ENCODE results near the gene MORN1.

MORN1 gene

DNA sequence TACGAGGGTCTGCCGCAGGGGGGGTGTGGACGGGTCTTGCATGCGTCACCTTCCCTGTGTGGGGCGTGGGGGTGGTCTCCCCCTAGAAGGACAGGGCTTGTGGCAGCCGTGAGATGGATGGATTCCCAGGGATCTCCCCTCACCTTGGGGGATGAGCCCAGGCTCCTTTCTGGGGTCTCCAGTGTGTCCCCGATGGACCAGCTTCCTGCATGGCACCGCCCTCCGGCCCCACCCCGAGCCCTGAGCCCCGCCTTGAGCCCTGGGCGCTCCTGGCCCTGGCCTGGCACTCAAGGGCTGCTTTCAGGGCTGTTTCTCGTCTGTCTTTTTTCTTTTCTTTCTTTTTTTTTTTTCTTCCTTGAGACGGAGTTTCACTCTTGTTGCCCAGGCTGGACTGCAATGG, 103.7 kb downstream of the MORN1 start:
- no peaks in the 10 kb centered on the region for H3K27me3 ChIP-seq (ENCODE audit: control insufficient read depth, insufficient read depth, low read length, poor library complexity, severe bottlenecking)
- H3K36me3 ChIP-seq (ENCODE audit: control insufficient read depth, insufficient read depth, low read length), result no peaks in the 10 kb centered on the region
- no peak overlapping the region for H3K4me3 ChIP-seq (ENCODE audit: insufficient read depth, low read depth, low read length)
- WGBS, 2 experiments, result 94 to 95% methylated on average over 14 of the region's 14 CpGs
- H3K9me3 ChIP-seq (ENCODE audit: control insufficient read depth, low read length), result no peaks in the 10 kb centered on the region
- H3K4me1 ChIP-seq (ENCODE audit: control insufficient read depth, insufficient read depth, low read length), result peaks cover 37% of the 10 kb centered on the region
- H3K27ac ChIP-seq (ENCODE audit: insufficient read depth, low read depth, low read length, poor library complexity, severe bottlenecking), result no peak overlapping the region

GRCh38 chr1:2286923-2287322, 104.4 kb downstream of the MORN1 start:
- Histone ChIP-seq H3K36me3 (ENCODE audit: control insufficient read depth, insufficient read depth, low read length) (no peaks in the 10 kb centered on the region), H3K27ac (ENCODE audit: insufficient read depth, low read depth, low read length, poor library complexity, severe bottlenecking) (no peak overlapping the region), H3K9me3 (ENCODE audit: control insufficient read depth, low read length) (no peaks in the 10 kb centered on the region), H3K27me3 (ENCODE audit: control insufficient read depth, insufficient read depth, low read length, poor library complexity, severe bottlenecking) (no peaks in the 10 kb centered on the region), H3K4me3 (ENCODE audit: insufficient read depth, low read depth, low read length) (no peak overlapping the region), H3K4me1 (ENCODE audit: control insufficient read depth, insufficient read depth, low read length) (peaks cover 37% of the 10 kb centered on the region)
- 97 to 98% methylated on average over 15 of the region's 15 CpGs for WGBS, 2 experiments

DNA sequence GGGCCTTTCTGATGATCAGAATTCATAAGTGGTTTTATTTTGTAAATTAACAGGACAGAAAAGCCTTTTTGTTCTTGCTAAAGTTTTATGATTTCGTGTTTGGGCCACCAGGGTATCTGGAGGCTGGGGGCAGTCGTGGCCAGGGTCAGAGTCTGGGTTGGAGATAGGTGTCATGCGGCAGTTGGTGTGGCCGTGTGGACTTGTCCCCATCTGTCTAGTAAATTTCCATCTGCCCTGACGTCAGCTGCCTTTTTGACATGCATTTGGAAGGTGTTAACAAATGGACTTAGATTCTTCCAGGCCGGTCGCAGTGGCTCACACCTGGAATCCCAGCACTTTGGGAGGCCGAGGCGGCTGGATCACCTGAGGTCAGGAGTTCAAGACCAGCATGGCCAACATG, 106.4 kb downstream of the MORN1 start:
- Histone ChIP-seq H3K4me1 (ENCODE audit: control insufficient read depth, insufficient read depth, low read length) (peaks cover 25% of the 10 kb centered on the region), H3K27me3 (ENCODE audit: control insufficient read depth, insufficient read depth, low read length, poor library complexity, severe bottlenecking) (no peaks in the 10 kb centered on the region), H3K9me3 (ENCODE audit: control insufficient read depth, low read length) (no peaks in the 10 kb centered on the region), H3K36me3 (ENCODE audit: control insufficient read depth, insufficient read depth, low read length) (no peaks in the 10 kb centered on the region), H3K27ac (ENCODE audit: insufficient read depth, low read depth, low read length, poor library complexity, severe bottlenecking) (no peak overlapping the region), H3K4me3 (ENCODE audit: insufficient read depth, low read depth, low read length) (no peak overlapping the region)
- WGBS, 2 experiments, result 96 to 97% methylated on average over 9 of the region's 9 CpGs

GRCh38 chr1:2283991-2284895, 107.1 kb downstream of the MORN1 start:
- Histone ChIP-seq H3K27ac (ENCODE audit: insufficient read depth, low read depth, low read length, poor library complexity, severe bottlenecking) (no peak overlapping the region), H3K4me1 (ENCODE audit: control insufficient read depth, insufficient read depth, low read length) (peaks cover 26% of the 10 kb centered on the region), H3K9me3 (ENCODE audit: control insufficient read depth, low read length) (no peaks in the 10 kb centered on the region), H3K27me3 (ENCODE audit: control insufficient read depth, insufficient read depth, low read length, poor library complexity, severe bottlenecking) (no peaks in the 10 kb centered on the region), H3K4me3 (ENCODE audit: insufficient read depth, low read depth, low read length) (no peak overlapping the region), H3K36me3 (ENCODE audit: control insufficient read depth, insufficient read depth, low read length) (no peaks in the 10 kb centered on the region)
- WGBS, 2 experiments, result 89% methylated on average over 27 of the region's 27 CpGs

- WGBS, 2 experiments, result 95% methylated on average over 21 of the region's 21 CpGs
- no peak overlapping the region for H3K27ac ChIP-seq (ENCODE audit: insufficient read depth, low read depth, low read length, poor library complexity, severe bottlenecking)
- H3K27me3 ChIP-seq (ENCODE audit: control insufficient read depth, insufficient read depth, low read length, poor library complexity, severe bottlenecking), result no peaks in the 10 kb centered on the region
- H3K4me1 ChIP-seq (ENCODE audit: control insufficient read depth, insufficient read depth, low read length), result peaks cover 30% of the 10 kb centered on the region
- no peaks in the 10 kb centered on the region for H3K9me3 ChIP-seq (ENCODE audit: control insufficient read depth, low read length)
- no peaks in the 10 kb centered on the region for H3K36me3 ChIP-seq (ENCODE audit: control insufficient read depth, insufficient read depth, low read length)
- H3K4me3 ChIP-seq (ENCODE audit: insufficient read depth, low read depth, low read length), result no peak overlapping the region
These were observed 107.9 kb downstream of the MORN1 start for GRCh38 chr1:2283371-2283990.

- 96 to 97% methylated on average over 29 of the region's 29 CpGs for WGBS, 2 experiments
- H3K27me3 ChIP-seq (ENCODE audit: control insufficient read depth, insufficient read depth, low read length, poor library complexity, severe bottlenecking), result no peaks in the 10 kb centered on the region
- H3K4me3 ChIP-seq (ENCODE audit: insufficient read depth, low read depth, low read length), result no peak overlapping the region
- no peaks in the 10 kb centered on the region for H3K9me3 ChIP-seq (ENCODE audit: control insufficient read depth, low read length)
- no peaks in the 10 kb centered on the region for H3K36me3 ChIP-seq (ENCODE audit: control insufficient read depth, insufficient read depth, low read length)
- peaks cover 37% of the 10 kb centered on the region for H3K4me1 ChIP-seq (ENCODE audit: control insufficient read depth, insufficient read depth, low read length)
- no peak overlapping the region for H3K27ac ChIP-seq (ENCODE audit: insufficient read depth, low read depth, low read length, poor library complexity, severe bottlenecking)
These were observed 108.6 kb downstream of the MORN1 start for GRCh38 chr1:2282556-2283270.

GRCh38 chr1:2279817-2280216, 111.5 kb downstream of the MORN1 start:
- Histone ChIP-seq H3K27ac (ENCODE audit: insufficient read depth, low read depth, low read length, poor library complexity, severe bottlenecking) (peak overlapping the region; percentile 77), H3K9me3 (ENCODE audit: control insufficient read depth, low read length) (no peaks in the 10 kb centered on the region), H3K36me3 (ENCODE audit: control insufficient read depth, insufficient read depth, low read length) (no peaks in the 10 kb centered on the region), H3K4me3 (ENCODE audit: insufficient read depth, low read depth, low read length) (no peak overlapping the region), H3K4me1 (ENCODE audit: control insufficient read depth, insufficient read depth, low read length) (peaks cover 56% of the 10 kb centered on the region), H3K27me3 (ENCODE audit: control insufficient read depth, insufficient read depth, low read length, poor library complexity, severe bottlenecking) (no peaks in the 10 kb centered on the region)
- 79 to 83% methylated on average over 9 of the region's 9 CpGs for WGBS, 2 experiments

GRCh38 chr1:2279210-2279639, 112.1 kb downstream of the MORN1 start:
- Histone ChIP-seq H3K9me3 (ENCODE audit: control insufficient read depth, low read length) (no peaks in the 10 kb centered on the region), H3K4me3 (ENCODE audit: insufficient read depth, low read depth, low read length) (no peak overlapping the region), H3K27me3 (ENCODE audit: control insufficient read depth, insufficient read depth, low read length, poor library complexity, severe bottlenecking) (no peaks in the 10 kb centered on the region), H3K4me1 (ENCODE audit: control insufficient read depth, insufficient read depth, low read length) (peaks cover 56% of the 10 kb centered on the region), H3K36me3 (ENCODE audit: control insufficient read depth, insufficient read depth, low read length) (no peaks in the 10 kb centered on the region), H3K27ac (ENCODE audit: insufficient read depth, low read depth, low read length, poor library complexity, severe bottlenecking) (peak overlapping the region; percentile 77)
- 4 to 5% methylated on average over 11 to 13 of the region's 13 CpGs for WGBS, 2 experiments

DNA sequence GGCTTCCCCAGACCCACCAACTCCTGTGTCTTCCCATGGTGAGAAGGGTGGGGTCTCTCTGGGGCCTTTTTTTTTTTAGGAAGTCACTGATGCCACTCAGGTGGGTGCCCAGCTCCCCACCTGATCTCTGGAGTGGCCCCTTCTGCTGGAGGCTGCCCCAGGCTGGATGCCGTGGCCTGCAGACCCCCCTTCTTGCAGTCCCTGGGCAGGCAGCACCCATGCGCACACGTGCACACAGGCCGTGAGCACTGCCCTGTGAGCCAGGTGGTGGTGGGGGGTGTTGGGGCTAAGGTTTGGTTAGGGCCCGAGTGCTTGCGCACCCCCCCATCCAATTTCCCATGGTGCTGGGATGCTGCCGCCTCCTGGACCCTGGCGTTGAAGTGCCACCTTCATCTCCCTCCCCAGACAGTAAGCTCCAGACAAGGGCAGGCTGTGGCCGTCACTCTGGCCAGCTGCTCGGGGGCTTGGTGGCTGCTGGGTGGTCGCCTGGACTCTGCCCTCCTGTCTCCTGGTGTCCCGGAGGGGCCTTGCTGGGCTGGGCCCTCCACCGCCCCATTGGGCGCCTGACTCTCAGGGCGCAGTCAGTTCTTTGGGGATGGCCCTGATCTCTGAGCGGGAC, 112.7 kb downstream of the MORN1 start:
- Histone ChIP-seq H3K27ac (ENCODE audit: insufficient read depth, low read depth, low read length, poor library complexity, severe bottlenecking) (peak overlapping the region; percentile 76), H3K36me3 (ENCODE audit: control insufficient read depth, insufficient read depth, low read length) (no peaks in the 10 kb centered on the region), H3K4me3 (ENCODE audit: insufficient read depth, low read depth, low read length) (no peak overlapping the region), H3K27me3 (ENCODE audit: control insufficient read depth, insufficient read depth, low read length, poor library complexity, severe bottlenecking) (no peaks in the 10 kb centered on the region), H3K9me3 (ENCODE audit: control insufficient read depth, low read length) (no peaks in the 10 kb centered on the region), H3K4me1 (ENCODE audit: control insufficient read depth, insufficient read depth, low read length) (peaks cover 54% of the 10 kb centered on the region)
- WGBS, 2 experiments, result 59 to 60% methylated on average over 16 of the region's 16 CpGs
